ENCODE results near the gene ACSM6. TPM values are rescaled to one million over a fixed set of nuclear protein-coding genes. Genes with fewer than 3 reads are reported as not detected.

The ACSM6 gene
- total RNA-seq, 2 donors from 2014 or later: not detected

DNA sequence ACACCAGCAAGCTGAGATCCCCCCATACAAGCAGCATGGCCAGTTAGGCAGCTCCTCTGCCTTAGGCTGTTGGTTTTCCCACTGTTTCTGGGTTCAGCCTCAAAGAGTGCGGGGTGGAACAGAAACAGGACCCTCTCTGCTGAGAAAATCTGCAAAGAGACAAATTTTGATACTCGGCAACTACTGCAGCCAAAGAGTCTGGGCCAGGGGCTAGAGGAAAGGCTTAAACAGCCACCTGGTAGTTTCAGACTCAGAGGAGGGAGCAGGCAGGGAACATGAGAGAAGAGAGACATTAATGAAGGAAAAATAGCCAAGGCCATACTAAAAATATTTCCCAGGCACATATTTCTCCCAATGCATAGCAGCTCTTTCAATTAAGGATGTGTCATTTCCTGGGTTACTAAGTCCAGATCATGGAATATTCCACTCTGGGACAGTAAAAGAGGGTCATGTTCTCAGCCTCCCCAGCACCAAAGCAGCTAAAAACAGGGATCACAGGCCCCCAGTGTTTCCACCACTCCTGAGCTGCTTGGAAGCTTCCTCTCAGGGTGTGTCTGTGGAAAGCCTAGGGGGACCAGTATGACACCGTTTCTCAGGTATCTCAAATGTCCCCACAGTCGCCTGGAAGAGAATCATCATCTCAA lies 67.0 kb downstream of the ACSM6 start:
- peak; percentile 6 to 7 for ATAC-seq
- intact Hi-C loops (cut with DNase I): no loop called here

DNA sequence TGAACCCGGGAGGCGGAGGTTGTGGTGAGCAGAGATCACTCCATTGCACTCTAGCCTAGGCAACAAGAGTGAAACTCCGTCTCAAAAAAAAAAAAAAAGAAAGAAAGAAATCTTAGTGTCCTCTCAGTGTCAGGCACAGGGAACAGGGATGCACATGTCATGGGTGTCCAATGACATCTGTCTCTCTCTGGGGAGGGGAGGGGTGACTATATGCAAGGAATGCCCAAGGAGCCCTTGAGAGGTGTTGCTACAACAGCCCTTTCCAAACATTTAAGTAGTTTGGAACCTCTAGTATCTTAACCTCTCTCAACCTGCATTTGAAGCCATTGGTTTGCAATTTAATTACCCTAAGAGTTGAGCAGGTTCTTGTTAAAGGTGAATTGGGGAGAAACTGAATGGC lies 67.9 kb downstream of the ACSM6 start:
- intact Hi-C loops (cut with DNase I): no loop called here
- DNase-seq (no peak), ATAC-seq (no peak)

More for the DNA sequence above, 67.0 kb downstream of the ACSM6 start:
- DNase-seq: no peak

DNA sequence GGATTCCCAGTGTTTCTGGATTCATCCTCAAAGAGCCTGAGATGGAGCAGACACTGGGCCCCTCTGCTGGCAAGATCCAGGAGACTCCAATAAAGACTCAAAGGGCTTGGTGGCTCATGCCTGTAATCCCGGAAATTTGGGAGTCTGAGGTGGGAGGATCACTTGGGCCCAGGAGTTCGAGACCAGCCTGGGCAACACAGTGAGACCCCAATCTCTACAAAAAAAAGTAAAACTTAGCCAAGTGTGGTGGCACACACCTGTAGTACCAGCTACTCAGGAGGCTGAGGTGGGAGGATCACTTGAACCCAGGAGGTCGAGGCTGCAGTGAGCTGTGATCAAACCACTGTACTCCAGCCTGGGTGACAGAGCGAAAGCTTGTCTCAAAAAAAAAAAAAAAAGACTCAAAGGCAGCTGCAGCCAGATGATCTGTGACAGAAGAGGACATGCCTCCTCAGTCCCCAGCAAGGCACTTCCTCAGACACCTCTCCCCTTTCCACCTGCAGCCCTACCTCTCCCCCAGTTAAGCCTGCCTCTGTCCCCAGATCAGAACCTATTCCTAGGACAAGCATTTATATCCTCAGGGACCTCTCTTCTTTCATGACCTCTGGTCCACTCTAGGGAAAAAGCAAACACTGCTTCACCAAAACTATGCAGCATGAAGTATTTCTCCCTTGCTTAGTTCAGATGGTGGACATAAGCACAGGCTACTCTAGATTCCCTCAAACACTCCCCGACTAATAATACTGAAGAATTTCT lies 68.9 kb downstream of the ACSM6 start:
- intact Hi-C loops (cut with DNase I): no loop called here
- ATAC-seq: no peak
- no peak for DNase-seq

DNA sequence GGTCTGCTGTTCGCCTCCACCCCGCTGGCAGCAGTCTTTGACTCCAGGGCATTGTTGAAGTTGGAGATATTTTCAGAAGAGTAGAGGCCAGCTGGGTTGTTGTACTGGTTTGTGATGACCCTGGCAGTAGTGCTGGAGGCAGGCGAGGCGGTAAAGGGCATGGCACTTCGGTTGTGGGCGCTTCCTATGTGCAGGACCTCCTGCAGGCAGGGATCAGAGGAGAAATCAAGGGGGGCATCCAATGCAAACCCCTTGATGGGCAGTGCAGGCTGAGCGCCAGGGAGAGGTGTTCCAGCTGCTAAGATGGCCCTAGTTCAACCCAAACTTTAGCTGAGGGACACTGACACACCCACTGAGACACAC lies 69.8 kb downstream of the ACSM6 start:
- intact Hi-C loops (cut with DNase I): no loop called here
- no peak for DNase-seq
- ATAC-seq: no peak

DNA sequence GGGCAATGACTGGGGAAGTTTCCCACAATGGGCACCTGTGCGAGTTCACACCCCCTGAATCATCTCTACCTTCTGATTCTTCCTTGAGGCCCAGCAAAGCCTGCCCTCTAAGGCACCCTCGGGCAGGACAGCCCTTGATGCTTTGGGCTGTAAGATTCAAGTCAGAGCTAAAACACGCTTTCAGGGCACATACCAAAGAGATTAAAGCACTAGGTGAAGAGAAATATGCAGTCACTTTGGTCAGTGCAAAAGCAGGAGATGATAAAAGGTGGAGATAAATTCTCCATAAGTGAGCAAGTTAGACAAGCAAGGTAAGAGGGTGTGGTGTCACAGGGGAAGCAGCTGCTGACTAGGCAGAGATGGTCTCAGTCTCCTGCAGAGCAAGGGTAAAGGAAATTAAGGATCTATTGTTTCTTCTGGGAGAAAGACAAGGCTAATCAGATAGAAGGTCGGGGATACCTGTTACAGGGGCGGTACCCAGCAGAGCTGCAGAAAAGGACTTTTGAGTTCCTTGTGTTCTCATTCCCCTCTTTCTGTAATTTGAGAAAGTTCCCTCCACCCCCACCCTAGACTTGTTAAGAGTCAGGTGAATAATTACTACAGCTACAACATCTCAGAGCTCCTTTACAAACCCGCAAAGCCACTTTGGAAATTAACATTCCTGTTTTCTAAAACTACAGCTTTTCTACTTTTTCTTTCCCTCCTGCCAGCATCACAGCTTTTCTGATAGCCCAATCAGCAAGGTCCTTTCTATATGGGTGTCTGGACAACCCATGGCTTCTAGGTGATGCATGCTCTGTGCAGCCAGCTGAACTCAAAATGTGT lies 70.4 kb downstream of the ACSM6 start:
- DNase-seq (no peak), ATAC-seq (no peak)
- intact Hi-C loops (cut with DNase I): no loop called here

DNA sequence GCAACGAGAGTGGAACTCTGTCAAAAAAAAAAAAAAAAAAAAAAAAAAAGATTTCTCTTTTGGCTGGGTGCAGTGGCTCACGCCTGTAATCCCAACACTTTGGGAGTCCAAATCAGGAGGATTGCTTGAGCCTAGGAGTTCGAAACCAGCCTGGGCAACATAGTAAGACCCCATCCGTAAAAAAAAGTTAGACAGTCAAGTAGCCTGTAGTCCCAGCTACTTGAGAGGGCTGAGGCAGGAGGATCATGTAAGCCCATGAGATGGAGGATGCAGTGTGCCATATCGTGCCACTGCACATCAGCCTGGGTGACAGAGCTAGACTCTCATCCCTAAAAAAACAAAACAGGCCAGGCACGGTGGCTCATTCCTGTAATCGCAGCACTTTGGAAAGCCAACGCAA lies 71.5 kb downstream of the ACSM6 start:
- ATAC-seq (no peak), DNase-seq (no peak)
- intact Hi-C loops (cut with DNase I): no loop called here

DNA sequence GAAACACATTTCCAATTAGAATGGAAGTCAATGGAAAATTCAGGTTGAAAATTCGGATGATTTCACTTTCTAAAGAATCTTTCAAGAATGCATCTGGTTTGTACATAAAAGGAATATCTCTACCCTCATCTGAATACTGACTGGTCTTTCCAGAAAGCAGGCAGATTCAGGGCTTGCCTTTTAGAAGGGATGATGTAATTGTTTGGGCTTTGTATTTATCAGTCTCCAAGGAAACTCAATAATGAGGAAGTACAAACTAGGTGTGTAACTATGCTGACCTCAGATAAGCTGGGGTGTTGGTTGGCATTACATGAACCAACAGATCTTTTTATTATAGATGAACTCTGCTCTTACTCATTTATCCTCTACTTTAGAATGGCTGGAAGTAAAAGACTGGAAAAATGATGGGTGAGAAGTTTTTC lies 72.6 kb downstream of the ACSM6 start:
- ATAC-seq: peak; percentile 58 to 79
- no peak for DNase-seq
- intact Hi-C loops (cut with DNase I): no loop called here

DNA sequence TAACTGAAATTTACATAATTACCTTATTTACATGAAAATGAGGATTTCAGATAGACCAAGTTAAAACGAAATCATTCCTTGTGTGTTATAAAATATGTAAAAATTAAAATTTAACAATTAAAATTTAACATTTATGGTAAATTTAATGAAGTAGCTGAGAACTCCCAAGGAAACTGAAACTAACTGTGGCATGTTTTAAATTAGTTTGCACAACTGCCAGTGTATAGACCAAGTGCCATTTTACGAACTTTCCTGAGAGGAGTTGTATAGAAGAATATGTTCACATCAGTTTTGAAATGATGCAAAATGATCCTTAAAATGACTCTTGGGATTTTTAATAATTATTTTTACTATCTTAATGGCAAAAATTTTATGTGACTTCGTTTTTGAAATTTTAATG lies 73.2 kb downstream of the ACSM6 start:
- ATAC-seq (no peak), DNase-seq (no peak)
- intact Hi-C loops (cut with DNase I): no loop called here

DNA sequence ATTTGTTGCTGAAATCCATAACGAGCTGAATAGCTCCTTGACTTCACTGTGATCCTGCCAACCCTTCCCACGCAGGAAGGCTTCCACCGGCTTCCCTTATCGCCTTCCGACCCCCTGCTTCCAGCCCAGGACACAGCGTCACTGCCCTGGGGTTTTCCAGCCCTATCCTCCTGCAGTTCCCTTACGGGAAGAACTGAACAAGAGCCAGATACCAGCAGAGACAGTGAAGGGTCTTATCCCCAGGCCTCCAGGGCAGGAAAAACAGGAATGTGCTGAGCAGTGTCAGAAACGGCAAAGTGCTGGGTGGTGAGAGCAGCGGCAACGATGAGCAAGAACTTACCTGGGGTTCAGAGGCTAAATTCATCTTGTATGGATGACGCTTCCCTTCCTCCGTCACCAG lies 74.4 kb downstream of the ACSM6 start:
- intact Hi-C loops (cut with DNase I): no loop called here
- peak; percentile 87 to 88 for ATAC-seq
- peak; percentile 89 for DNase-seq

DNA sequence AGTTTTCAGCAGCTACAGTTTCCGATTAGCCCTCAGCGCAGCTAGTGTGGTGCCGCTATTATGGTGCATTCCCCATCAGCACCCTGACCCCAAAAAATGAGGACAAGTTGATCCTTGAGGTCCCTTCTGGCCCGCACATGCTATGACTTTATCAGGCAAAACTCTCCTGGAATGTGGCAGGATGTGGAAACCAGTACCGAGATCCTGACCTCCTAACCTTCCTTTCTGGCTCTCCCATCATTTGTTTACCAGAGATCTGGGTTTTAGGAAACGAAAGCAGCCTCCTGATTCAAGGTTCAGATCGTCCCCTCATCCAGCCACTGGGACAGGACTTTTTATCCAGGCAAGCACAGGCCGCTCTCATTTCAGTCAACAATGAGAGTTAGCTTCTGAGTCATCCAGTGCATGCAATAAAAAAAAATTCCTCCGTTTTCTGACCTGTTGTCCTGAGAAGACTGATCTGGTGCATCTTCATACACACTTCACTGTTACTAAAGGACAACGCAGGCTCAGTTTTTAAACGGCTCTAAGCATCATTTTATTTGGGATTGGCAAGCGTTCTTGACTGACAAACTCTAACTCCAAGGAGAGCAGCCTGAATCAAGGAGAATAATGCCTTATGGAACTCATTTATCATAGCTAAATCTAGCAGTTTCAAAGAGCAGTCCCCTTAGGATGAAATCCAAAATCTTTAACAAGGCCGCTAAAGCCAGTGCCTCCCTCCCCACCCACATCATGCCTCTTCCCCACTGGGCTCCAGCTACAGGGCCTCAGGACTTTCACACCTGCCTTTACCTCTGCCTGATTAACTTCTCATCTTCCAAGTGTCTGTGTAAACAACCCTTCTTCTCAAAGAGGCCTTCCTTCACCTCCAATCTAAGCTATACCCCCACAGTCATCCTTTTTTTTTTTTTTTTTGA lies 79.6 kb downstream of the ACSM6 start:
- intact Hi-C loops (cut with DNase I): no loop called here
- peak; percentile 51 to 59 for ATAC-seq
- DNase-seq: peak; percentile 46

DNA sequence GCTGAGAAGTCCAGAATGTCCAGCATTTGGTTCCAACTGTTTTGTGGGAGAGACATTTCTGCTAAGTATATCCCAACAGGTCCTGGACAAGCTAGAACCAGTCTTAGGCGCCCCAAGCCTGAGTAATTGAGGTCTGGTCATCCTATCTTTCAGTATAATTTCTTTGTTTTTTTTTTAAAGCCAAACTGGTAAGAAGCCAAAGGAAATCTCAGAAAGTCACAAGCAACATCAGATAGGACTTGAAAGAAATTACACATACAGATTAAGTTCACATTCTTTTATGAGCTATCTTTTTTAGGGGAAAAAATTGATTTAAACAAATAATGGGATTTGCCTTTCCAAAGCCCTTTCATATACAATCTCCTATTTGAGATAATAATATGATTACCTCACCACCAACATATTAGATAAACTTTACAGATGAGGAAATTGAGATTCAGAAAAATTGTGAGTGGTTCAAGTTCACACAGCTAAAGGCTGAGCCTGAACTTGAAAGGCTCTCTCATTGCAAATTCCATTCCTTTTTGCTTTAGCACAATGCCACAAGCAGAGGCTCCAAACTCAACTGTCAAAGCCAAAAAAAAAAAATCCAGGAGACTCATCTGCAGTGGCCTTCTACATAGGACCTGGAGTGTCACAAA lies 81.8 kb downstream of the ACSM6 start:
- intact Hi-C loops (cut with DNase I): no loop called here
- DNase-seq (no peak), ATAC-seq (peak; percentile 20 to 34)

DNA sequence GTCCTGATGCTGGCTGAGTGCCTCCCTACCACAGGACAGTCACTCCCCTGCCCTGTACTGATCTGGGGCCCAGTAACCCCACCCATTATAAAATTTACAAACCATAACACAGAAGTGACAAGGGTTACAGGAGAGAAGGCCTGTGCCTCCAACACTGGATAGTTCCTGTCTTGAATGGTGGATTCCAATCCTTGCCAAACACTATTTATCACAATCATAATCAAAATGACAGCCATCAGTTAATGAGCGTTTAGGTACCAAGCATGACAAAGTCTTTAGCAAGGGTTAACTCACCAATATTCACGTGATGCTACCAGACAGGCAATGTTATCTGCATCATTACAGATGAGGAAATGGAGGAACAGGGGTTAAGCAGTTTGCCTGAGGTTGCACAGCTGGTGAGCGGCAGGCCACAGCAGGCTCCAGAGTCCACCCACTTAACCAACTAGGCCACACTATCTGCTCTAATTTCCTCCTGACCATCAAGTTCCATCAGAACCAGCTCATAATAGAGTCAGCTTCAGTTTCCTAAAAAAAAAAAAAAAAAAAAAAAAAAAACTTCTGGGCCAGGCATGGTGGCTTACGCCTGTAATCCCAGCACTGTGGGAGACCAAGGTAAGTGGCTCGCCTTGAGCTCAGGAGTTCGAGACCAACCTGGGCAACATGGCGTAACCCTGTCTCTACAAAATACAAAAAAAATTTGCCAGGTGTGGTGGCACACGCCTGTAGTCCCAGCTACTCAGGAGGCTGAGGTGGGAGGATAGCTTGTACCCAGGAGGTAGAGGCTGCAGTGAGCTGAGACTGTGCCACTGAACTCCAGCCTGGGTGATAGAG lies 82.5 kb downstream of the ACSM6 start:
- ATAC-seq: peak; percentile 19 to 51
- intact Hi-C loops (cut with DNase I): no loop called here

DNA sequence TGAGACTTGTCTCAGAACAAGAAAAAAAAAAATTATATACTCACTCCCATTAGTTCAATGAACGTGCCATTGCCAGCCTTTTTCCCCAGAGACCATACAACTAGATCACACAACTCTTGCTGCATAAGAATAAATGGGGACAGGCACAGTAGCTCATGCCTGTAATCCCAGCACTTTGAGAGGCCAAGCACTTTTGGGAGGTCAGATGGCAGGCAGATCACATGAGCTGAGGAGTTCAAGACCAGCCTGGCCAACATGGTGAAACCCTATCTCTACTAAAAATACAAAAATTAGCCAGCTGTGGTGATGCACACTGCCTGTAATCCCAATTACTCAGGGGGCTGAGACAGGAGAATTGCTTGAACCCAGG lies 83.1 kb downstream of the ACSM6 start:
- ATAC-seq: no peak
- DNase-seq: no peak
- intact Hi-C loops (cut with DNase I): no loop called here

More for the DNA sequence above, 82.5 kb downstream of the ACSM6 start:
- DNase-seq: no peak

DNA sequence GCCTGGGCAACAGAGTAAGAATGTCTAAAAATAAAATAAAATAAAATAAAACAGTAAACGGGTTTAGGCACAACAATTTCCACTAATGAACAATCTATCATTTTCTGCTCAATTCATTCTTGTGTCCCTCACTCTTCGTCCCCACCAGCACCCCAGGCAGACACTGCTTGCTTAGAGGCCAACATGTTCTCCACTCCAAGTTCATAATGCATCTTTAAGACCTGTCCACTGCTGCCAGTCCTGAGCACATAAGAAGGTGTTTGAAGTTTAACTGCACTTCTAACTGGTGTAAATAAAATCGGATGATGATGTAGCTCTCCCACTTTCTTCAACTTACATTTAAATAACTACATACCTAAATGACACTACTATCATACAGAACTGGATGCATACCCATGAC lies 83.6 kb downstream of the ACSM6 start:
- ATAC-seq (no peak), DNase-seq (no peak)
- intact Hi-C loops (cut with DNase I): no loop called here

Measured in left cardiac atrium (tissue), 4 donors.